Uterus (tissue), 2 donors: ENCODE measurements around the gene MGAT2.

Experiments
- CTCF ChIP-seq, 4 experiments: fragments of 200-600 bp in 2 of 4; fragments of 450-650 bp in 2 of 4; sonication (generic) in 2 of 4; IDR thresholded peaks; one replicate each; pipeline ENCODE4 v1.5.1; 2016 to 2019; ENCODE audit warnings: antibody characterized with exemption in 4 of 4, mild to moderate bottlenecking in 2 of 4, moderate library complexity in 1 of 4
- POLR2A ChIP-seq, 2 donors: fragments of 450-650 bp; IDR thresholded peaks; one replicate each; pipeline ENCODE4 v1.6.1; 2016; ENCODE audit warnings: antibody characterized with exemption in 2 of 2, mild to moderate bottlenecking in 1 of 2, moderate library complexity in 1 of 2

- TF ChIP-seq POLR2A (IDR thresholded peaks at IDR 0.05) (no peak), CTCF (IDR thresholded peaks at IDR 0.05) (no peak)
Measured at GRCh38 chr14:49579841-49580240, 40.8 kb upstream of the MGAT2 start.
